Measurements from ENCODE around the gene PTGES3.

The PTGES3 gene

DNA sequence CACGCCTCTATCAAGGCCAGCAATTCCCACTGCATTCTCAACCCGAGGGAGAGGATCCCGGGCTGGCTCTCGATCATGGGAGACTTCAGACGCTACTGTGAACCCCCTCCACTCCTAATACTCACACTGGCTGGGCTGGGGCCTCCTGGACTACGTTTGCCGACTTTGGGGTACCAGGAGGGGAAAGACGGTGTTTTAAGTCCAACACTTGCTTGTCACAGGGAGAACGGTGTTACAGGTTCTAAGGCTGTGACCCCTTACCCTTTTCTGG is 36.6 kb upstream of the PTGES3 start:
- intact Hi-C loops (cut with DNase I; ENCODE audit: low total_unique reads), result loop anchor here (2.0 to 10.0 kb wide), 2 partner anchors 36 to 80 kb away; partner anchors contain the start of genes ATP5F1B and PTGES3
- peaks cover 0 to 21% (median 6%) of the 10 kb centered on the region in 3 donors for H3K36me3 ChIP-seq
- peak overlapping the region; percentile 63 to 75 for H3K4me3 ChIP-seq
- no peak for TF ChIP-seq CTCF (IDR thresholded peaks at IDR 0.05)
- no peaks in the 10 kb centered on the region for H3K27me3 ChIP-seq
- peak overlapping the region; percentile 80 to 88 for H3K27ac ChIP-seq
- H3K4me1 ChIP-seq, result peaks cover 0 to 55% (median 43%) of the 10 kb centered on the region in 4 donors
- DNase-seq, result no peak
- no peaks in the 10 kb centered on the region for H3K9me3 ChIP-seq

DNA sequence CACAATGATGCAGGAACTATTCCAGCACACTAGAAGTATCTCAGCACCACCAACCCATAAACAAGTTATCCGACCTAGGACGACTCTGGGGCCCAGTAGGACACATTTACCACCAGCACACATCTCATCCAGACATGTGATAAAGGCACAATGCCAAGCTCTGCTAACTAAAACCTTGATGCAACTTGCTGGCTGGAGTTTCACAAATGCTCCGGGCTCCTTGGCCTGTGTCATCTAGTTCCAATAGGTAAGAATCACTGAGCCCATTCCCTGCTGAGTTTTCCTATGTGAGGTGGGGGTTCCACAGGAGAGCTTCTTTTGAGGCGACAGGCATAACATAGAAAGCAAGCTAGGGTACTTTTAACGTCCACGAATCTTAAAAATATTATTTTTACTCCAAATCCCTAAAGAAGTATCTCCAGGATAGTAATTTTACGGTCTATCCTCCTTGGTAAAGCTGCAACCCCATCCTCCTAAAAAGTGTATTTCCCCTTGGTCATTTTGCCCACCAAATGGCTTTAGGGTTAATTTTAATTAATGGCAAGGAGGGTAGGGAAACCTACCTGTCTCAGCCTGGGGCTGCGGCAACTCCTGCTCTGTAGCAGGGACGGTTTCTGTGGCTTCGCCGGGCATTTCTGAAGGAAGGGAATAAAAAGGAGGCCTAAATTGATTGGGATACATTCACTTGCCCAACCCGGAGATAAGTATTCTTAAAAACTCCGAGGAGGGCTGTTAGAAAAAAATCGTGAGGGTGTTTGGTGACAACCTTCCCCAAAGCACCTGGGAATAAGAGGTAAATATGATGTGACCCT is 36.0 kb upstream of the PTGES3 start:
- H3K27me3 ChIP-seq, result no peaks in the 10 kb centered on the region
- intact Hi-C loops (cut with DNase I; ENCODE audit: low total_unique reads), result loop anchor here (2.0 to 10.0 kb wide), 2 partner anchors 35 to 79 kb away; partner anchors contain the start of genes ATP5F1B and PTGES3
- DNase-seq, result peak; percentile 78 to 79
- H3K36me3 ChIP-seq, result peaks cover 0 to 27% (median 12%) of the 10 kb centered on the region in 3 donors
- peak overlapping the region; percentile 63 to 75 for H3K4me3 ChIP-seq
- peaks cover 0 to 60% (median 48%) of the 10 kb centered on the region in 4 donors for H3K4me1 ChIP-seq
- no peak for TF ChIP-seq CTCF (IDR thresholded peaks at IDR 0.05)
- peak overlapping the region; percentile 80 to 88 for H3K27ac ChIP-seq
- H3K9me3 ChIP-seq, result no peaks in the 10 kb centered on the region

GRCh38 chr12:56723352-56723751 is 35.3 kb upstream of the PTGES3 start:
- H3K27me3 ChIP-seq, result no peaks in the 10 kb centered on the region
- intact Hi-C loops (cut with DNase I; ENCODE audit: low total_unique reads), result loop anchor here (10.0 kb wide), 1 partner anchor 79 kb away; the partner anchor contains the start of gene ATP5F1B
- H3K27ac ChIP-seq, result peak overlapping the region; percentile 80 to 88
- DNase-seq, result no peak
- H3K36me3 ChIP-seq, result peaks cover 0 to 33% (median 19%) of the 10 kb centered on the region in 3 donors
- no peaks in the 10 kb centered on the region for H3K9me3 ChIP-seq
- TF ChIP-seq CTCF (IDR thresholded peaks at IDR 0.05), result no peak
- peak overlapping the region; percentile 63 to 75 for H3K4me3 ChIP-seq
- H3K4me1 ChIP-seq, result peaks cover 0 to 67% (median 50%) of the 10 kb centered on the region in 4 donors

- no peak for TF ChIP-seq CTCF (IDR thresholded peaks at IDR 0.05)
- no peaks in the 10 kb centered on the region for H3K27me3 ChIP-seq
- no peak for DNase-seq
- peak overlapping the region in 1 of 2 donors; percentile 63 for H3K4me3 ChIP-seq
- H3K9me3 ChIP-seq, result no peaks in the 10 kb centered on the region
- peaks cover 0 to 33% (median 24%) of the 10 kb centered on the region in 3 donors for H3K36me3 ChIP-seq
- H3K4me1 ChIP-seq, result peaks cover 0 to 71% (median 54%) of the 10 kb centered on the region in 4 donors
- intact Hi-C loops (cut with DNase I; ENCODE audit: low total_unique reads), result loop anchor here (10.0 kb wide), 1 partner anchor 78 kb away; the partner anchor contains the start of gene ATP5F1B
- H3K27ac ChIP-seq, result peak overlapping the region in 1 of 2 donors; percentile 88
Observed at GRCh38 chr12:56722832-56723231, 34.7 kb upstream of the PTGES3 start.

GRCh38 chr12:56721721-56722120 is 33.6 kb upstream of the PTGES3 start:
- no peak for TF ChIP-seq CTCF (IDR thresholded peaks at IDR 0.05)
- intact Hi-C loops (cut with DNase I; ENCODE audit: low total_unique reads), result loop anchor here (10.0 kb wide), 1 partner anchor 77 kb away; the partner anchor contains the start of gene ATP5F1B
- Histone ChIP-seq H3K27ac (peak overlapping the region in 1 of 2 donors; percentile 6), H3K4me3 (no peak overlapping the region), H3K9me3 (no peaks in the 10 kb centered on the region), H3K36me3 (peaks cover 0 to 42% (median 34%) of the 10 kb centered on the region in 3 donors), H3K27me3 (no peaks in the 10 kb centered on the region), H3K4me1 (peaks cover 0 to 82% (median 62%) of the 10 kb centered on the region in 4 donors)
- no peak for DNase-seq

All from tibial artery (tissue), 4 donors.